Gastroesophageal sphincter (tissue), 4 donors: Measurements from ENCODE around the gene ULK4. TPM values are rescaled to one million over a fixed set of nuclear protein-coding genes. Genes with fewer than 3 reads are reported as not detected.

Experiments
- ATAC-seq: fragments of 150-250 bp; one replicate; pipeline ENCODE4 v1.9.1; 2016; ENCODE audit warnings: mild to moderate bottlenecking, moderate library complexity
- H3K27ac ChIP-seq, 4 donors: fragments of 200-600 bp; sonication (generic) in 3 of 4; 1 replicate in 3 of 4; 2 replicates in 1 of 4; pipeline ENCODE4 v1.5.1; 2016 to 2019
- H3K27me3 ChIP-seq: fragments of 200-600 bp; sonication (generic); one replicate; pipeline ENCODE4 v1.5.1; 2019
- H3K36me3 ChIP-seq, 2 donors: fragments of 200-600 bp; sonication (generic); one replicate each; pipeline ENCODE4 v1.5.1; 2019; ENCODE audit warnings: control low read depth in 1 of 2
- H3K4me1 ChIP-seq, 3 donors: fragments of 200-600 bp; sonication (generic); 1 replicate in 2 of 3; 2 replicates in 1 of 3; pipeline ENCODE4 v1.5.1; 2016 to 2019; ENCODE audit warnings: control low read depth in 2 of 3
- H3K4me3 ChIP-seq, 2 donors: fragments of 200-600 bp; sonication (generic); one replicate each; pipeline ENCODE4 v1.5.1; 2019; ENCODE audit warnings: mild to moderate bottlenecking in 1 of 2, moderate library complexity in 1 of 2
- H3K9me3 ChIP-seq, 3 donors: fragments of 200-600 bp; sonication (generic); one replicate each; pipeline ENCODE4 v1.5.1; 2017 to 2019; ENCODE audit warnings: control low read depth in 2 of 3
- EP300 ChIP-seq: sonication (generic); formaldehyde crosslinking; IDR thresholded peaks from one replicate; pipeline ENCODE4 v1.6.1; 2017; ENCODE audit warnings: antibody characterized with exemption, mild to moderate bottlenecking
- POLR2A ChIP-seq, 2 donors: fragments of 450-650 bp; IDR thresholded peaks; one replicate each; pipeline ENCODE4 v1.6.1; 2017; ENCODE audit warnings: antibody characterized with exemption in 2 of 2, mild to moderate bottlenecking in 2 of 2, moderate library complexity in 1 of 2
- POLR2AphosphoS5 ChIP-seq: sonication (generic); formaldehyde crosslinking; IDR thresholded peaks from one replicate; pipeline ENCODE4 v1.6.1; 2017; ENCODE audit warnings: antibody characterized with exemption
- WGBS, 2 donors: methylation state at CpG; one replicate each; pipeline ENCODE4 v1.1.5; 2018; ENCODE audit warnings: low coverage in 1 of 2; 5-methylcytosine and 5-hydroxymethylcytosine counted together
- total RNA-seq, 4 donors: library from RNA; depleted of rRNA; stranded (reverse); fragments of >200 nt; gene quantifications; one replicate each; pipeline ENCODE4 v1.1.0, GENCODE V29; 2016
- TF ChIP-seq, protein P1 (sequence below), 4 experiments: fragments of 200-600 bp in 2 of 4; fragments of 450-650 bp in 2 of 4; sonication (generic) in 1 of 4; IDR thresholded peaks; one replicate each; pipeline ENCODE4 v1.5.1; 2017 to 2019; ENCODE audit warnings: antibody characterized with exemption in 4 of 4, mild to moderate bottlenecking in 2 of 4, moderate library complexity in 2 of 4

The ULK4 gene
- total RNA-seq, 4 donors from 2014 or later = 3.8 to 15.4 (median 8.8) TPM

DNA sequence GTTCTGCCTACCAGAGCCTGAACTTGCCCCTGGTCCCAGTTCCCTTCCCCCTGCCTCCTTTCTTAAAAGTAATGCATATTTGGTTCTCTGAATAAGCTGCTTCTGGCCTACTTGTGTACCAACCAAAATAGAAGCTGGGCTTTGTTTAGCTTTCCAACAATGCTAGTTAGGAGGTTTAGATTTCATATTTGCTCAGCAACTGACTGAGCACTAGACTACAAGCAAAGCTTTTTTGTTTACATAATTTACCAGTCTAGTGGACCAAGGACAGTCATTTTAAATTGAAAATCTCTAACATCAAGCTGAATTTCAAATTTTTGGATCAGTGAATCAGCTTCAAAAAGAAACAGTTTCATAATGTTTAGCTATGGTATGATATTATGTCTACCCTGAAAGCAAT is 331.2 kb downstream of the ULK4 start:
- Histone ChIP-seq H3K27ac (no peak overlapping the region), H3K4me1 (peaks cover 0 to 10% (median 0%) of the 10 kb centered on the region in 3 donors), H3K9me3 (no peaks in the 10 kb centered on the region), H3K27me3 (no peaks in the 10 kb centered on the region), H3K36me3 (no peaks in the 10 kb centered on the region), H3K4me3 (no peak overlapping the region)
- ATAC-seq = no peak
- no peak for TF ChIP-seq POLR2AphosphoS5
- TF ChIP-seq POLR2A (IDR thresholded peaks at IDR 0.05) = no peak
- TF ChIP-seq, protein P1, sequence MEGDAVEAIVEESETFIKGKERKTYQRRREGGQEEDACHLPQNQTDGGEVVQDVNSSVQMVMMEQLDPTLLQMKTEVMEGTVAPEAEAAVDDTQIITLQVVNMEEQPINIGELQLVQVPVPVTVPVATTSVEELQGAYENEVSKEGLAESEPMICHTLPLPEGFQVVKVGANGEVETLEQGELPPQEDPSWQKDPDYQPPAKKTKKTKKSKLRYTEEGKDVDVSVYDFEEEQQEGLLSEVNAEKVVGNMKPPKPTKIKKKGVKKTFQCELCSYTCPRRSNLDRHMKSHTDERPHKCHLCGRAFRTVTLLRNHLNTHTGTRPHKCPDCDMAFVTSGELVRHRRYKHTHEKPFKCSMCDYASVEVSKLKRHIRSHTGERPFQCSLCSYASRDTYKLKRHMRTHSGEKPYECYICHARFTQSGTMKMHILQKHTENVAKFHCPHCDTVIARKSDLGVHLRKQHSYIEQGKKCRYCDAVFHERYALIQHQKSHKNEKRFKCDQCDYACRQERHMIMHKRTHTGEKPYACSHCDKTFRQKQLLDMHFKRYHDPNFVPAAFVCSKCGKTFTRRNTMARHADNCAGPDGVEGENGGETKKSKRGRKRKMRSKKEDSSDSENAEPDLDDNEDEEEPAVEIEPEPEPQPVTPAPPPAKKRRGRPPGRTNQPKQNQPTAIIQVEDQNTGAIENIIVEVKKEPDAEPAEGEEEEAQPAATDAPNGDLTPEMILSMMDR (IDR thresholded peaks at IDR 0.05) = no peak
- TF ChIP-seq EP300 = no peak

DNA sequence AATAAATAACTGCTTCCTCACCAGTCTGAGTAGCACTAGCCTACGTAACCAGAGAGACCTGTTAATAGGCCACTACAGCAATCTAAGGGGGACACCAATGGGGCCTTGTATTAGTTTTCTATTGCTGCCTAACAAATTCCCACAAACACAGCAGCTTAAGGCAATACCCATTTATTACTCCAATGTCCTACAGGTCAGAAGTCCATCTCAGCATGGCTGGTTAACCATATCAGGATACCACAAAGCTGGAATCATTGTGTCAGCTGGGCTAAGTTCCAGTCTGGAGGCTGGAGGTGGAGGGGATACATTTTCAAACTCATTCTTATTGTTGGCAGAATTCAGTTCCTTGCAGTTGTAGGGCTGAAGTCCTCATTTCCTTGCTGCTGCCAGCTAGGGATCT is 331.9 kb downstream of the ULK4 start:
- Histone ChIP-seq H3K27ac (no peak overlapping the region), H3K9me3 (no peaks in the 10 kb centered on the region), H3K36me3 (no peaks in the 10 kb centered on the region), H3K27me3 (no peaks in the 10 kb centered on the region), H3K4me1 (peaks cover 0 to 10% (median 0%) of the 10 kb centered on the region in 3 donors), H3K4me3 (no peak overlapping the region)
- WGBS, 2 donors = 83 to 100% methylated on average over 1 of the region's 1 CpG
- no peak for ATAC-seq
- TF ChIP-seq POLR2AphosphoS5 = no peak
- TF ChIP-seq, protein P1 (IDR thresholded peaks at IDR 0.05) = no peak
- no peak for TF ChIP-seq POLR2A (IDR thresholded peaks at IDR 0.05)
- no peak for TF ChIP-seq EP300

DNA sequence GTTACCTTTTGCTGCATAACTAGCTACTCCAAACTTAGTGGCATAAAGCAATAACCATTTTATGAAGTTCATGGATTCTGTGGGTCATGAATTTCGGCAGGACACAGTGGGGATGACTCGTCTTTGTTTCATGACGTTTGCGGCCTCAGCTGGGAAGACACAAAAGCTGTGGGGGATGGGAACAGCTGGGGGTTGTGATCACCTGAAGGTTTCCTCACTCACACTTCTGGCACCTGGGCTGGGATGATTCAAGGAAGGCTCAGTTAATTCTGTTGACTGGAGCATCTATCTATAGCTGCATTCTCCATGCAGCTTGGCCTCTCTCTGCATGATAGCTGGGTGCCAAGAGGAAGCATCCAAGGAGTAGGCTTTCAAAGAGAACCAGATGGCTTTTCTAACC is 332.8 kb downstream of the ULK4 start:
- ATAC-seq = no peak
- H3K36me3 ChIP-seq = no peaks in the 10 kb centered on the region
- H3K9me3 ChIP-seq = no peaks in the 10 kb centered on the region
- 79 to 100% methylated on average over 1 to 4 of the region's 4 CpGs for WGBS, 2 donors
- H3K27me3 ChIP-seq = no peaks in the 10 kb centered on the region
- H3K4me1 ChIP-seq = peaks cover 0 to 10% (median 0%) of the 10 kb centered on the region in 3 donors
- TF ChIP-seq, protein P1 (IDR thresholded peaks at IDR 0.05) = no peak
- no peak for TF ChIP-seq EP300
- TF ChIP-seq POLR2A (IDR thresholded peaks at IDR 0.05) = no peak
- no peak for TF ChIP-seq POLR2AphosphoS5
- no peak overlapping the region for H3K27ac ChIP-seq
- no peak overlapping the region for H3K4me3 ChIP-seq

DNA sequence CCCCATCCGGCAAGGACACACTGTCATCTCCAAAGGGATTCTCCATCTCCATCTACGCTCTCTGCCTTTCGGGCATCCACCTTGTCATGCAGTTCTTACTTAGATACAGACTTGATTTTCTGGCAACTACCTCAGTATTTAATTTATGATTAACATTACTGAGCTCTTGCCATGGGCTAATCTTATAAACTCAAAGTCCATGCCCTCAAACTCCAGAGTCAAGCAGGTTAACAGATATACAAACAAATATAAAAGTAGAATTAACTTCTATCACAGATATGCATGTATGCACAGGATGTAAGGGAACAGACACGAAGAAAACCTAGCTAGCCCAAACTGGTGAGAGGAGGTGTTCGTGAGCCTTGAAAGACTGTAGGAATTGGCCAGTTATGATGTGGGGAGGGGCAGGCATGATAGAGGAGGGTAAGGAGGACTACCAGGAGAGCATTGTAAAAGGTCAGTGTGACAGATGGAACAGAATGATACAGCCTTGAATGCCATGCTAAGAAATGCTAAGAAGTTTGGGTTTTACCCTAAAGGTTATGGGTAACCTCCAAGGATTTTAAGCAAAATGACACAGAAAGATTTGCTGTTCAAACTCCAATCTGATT is 334.3 kb downstream of the ULK4 start:
- ATAC-seq = no peak
- no peak for TF ChIP-seq POLR2A (IDR thresholded peaks at IDR 0.05)
- no peak for TF ChIP-seq EP300
- TF ChIP-seq, protein P1 (IDR thresholded peaks at IDR 0.05) = no peak
- no peak for TF ChIP-seq POLR2AphosphoS5
- H3K9me3 ChIP-seq = no peaks in the 10 kb centered on the region

DNA sequence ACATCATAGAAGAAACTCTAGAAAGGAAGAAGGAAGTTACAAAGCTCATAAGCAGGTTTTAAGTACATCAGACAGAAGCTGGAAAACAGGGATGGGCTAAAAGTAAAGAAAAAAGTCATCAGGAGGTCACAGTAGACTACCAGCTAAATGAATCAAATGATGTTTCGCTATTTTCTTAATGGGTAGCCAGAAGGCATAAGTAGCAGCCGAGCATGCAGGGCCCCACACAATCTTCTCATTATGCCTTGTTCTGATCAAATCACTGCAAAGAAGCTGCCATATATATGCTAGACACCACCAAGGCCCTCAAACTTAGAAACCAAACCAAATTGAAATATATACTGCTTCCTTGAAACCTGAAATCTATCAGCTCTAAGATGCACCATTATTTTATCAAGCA is 349.1 kb downstream of the ULK4 start:
- no peaks in the 10 kb centered on the region for H3K36me3 ChIP-seq
- no peaks in the 10 kb centered on the region for H3K4me1 ChIP-seq
- no peak overlapping the region for H3K27ac ChIP-seq
- no peak for ATAC-seq
- TF ChIP-seq POLR2A (IDR thresholded peaks at IDR 0.05) = no peak
- no peak for TF ChIP-seq POLR2AphosphoS5
- no peak for TF ChIP-seq EP300
- TF ChIP-seq, protein P1 (IDR thresholded peaks at IDR 0.05) = no peak
- H3K4me3 ChIP-seq = no peak overlapping the region
- H3K27me3 ChIP-seq = no peaks in the 10 kb centered on the region
- no peaks in the 10 kb centered on the region for H3K9me3 ChIP-seq
- 0 to 90% methylated on average over 1 to 2 of the region's 2 CpGs for WGBS, 2 donors

More for the DNA sequence above, 334.3 kb downstream of the ULK4 start:
- Histone ChIP-seq H3K4me1 (peaks cover 0 to 10% (median 0%) of the 10 kb centered on the region in 3 donors), H3K27ac (no peak overlapping the region), H3K4me3 (no peak overlapping the region), H3K36me3 (no peaks in the 10 kb centered on the region), H3K27me3 (no peaks in the 10 kb centered on the region)
- 98 to 100% methylated on average over 5 of the region's 5 CpGs for WGBS, 2 donors
